SU-DHL-6 (cell line): ENCODE measurements around the gene RXRG.

Experiments
- H2AFZ ChIP-seq: fragments of 200-600 bp; sonication (generic); 2 replicates; pipeline ENCODE4 v1.6.1; 2014; ENCODE audit warnings: low read depth, mild to moderate bottlenecking, moderate library complexity, mixed read lengths, antibody characterized with exemption, low read length; ENCODE audit not compliant: severe bottlenecking
- H3F3A ChIP-seq: fragments of 200-600 bp; shearing (Covaris generic); 2 replicates; pipeline ENCODE4 v1.6.0; 2016; ENCODE audit warnings: antibody characterized with exemption, mild to moderate bottlenecking; ENCODE audit not compliant: insufficient read depth
- H3K27ac ChIP-seq: fragments of 200-600 bp; sonication (generic); 2 replicates; pipeline ENCODE4 v1.5.1; 2016; ENCODE audit warnings: low read depth, mild to moderate bottlenecking, low read length, moderate library complexity, mixed read lengths
- H3K27me3 ChIP-seq: fragments of 200-600 bp; sonication (generic), shearing (Covaris generic); 2 replicates; pipeline ENCODE4 v1.6.0; 2014; ENCODE audit warnings: mild to moderate bottlenecking, low read length
- H3K36me3 ChIP-seq: fragments of 200-600 bp; sonication (generic); 2 replicates; pipeline ENCODE4 v1.6.1; 2014; ENCODE audit warnings: mild to moderate bottlenecking, low read length, mixed read lengths
- H3K4me2 ChIP-seq: fragments of 300-600, 200-600 bp; shearing (Covaris generic), sonication (generic); 2 replicates; pipeline ENCODE4 v1.6.0; 2014; ENCODE audit warnings: low read length, low read depth, mild to moderate bottlenecking; ENCODE audit not compliant: poor library complexity, severe bottlenecking
- H3K4me3 ChIP-seq: fragments of 200-600 bp; sonication (generic); 2 replicates; pipeline ENCODE4 v1.5.1; 2014; ENCODE audit warnings: antibody characterized with exemption, low read length, mild to moderate bottlenecking, mixed read lengths; ENCODE audit not compliant: insufficient read depth, poor library complexity, severe bottlenecking
- H3K79me2 ChIP-seq: fragments of 200-600 bp; sonication (generic); 2 replicates; pipeline ENCODE4 v1.6.1; 2014; ENCODE audit warnings: mild to moderate bottlenecking, low read length, moderate library complexity; ENCODE audit not compliant: insufficient read depth
- H3K9ac ChIP-seq: fragments of 200-600 bp; sonication (generic); 2 replicates; pipeline ENCODE4 v1.7.0; 2014; ENCODE audit warnings: mild to moderate bottlenecking, low read length
- H3K9me2 ChIP-seq: fragments of 200-600 bp; sonication (generic); replicated peaks from 2 replicates; pipeline ENCODE4 v1.6.1; 2014; ENCODE audit warnings: low read length; ENCODE audit not compliant: insufficient read depth
- H3K9me3 ChIP-seq: fragments of 200-600 bp; sonication (generic); 2 replicates; pipeline ENCODE4 v1.6.1; 2014; ENCODE audit warnings: low read length, mixed read lengths; ENCODE audit not compliant: insufficient read depth
- H4K20me1 ChIP-seq: fragments of 200-600 bp; sonication (generic); 2 replicates; pipeline ENCODE4 v1.6.1; 2014; ENCODE audit warnings: low read depth, mild to moderate bottlenecking, antibody characterized with exemption, low read length, moderate library complexity, mixed read lengths
- EZH2phosphoT487 ChIP-seq: fragments of 200-600 bp; sonication (generic), shearing (Covaris generic); conservative IDR thresholded peaks from 2 replicates; pipeline ENCODE4 v1.6.1; 2018; ENCODE audit warnings: mild to moderate bottlenecking, antibody characterized with exemption, low read length, moderate library complexity, mixed read lengths
- TF ChIP-seq, protein P1 (sequence below): fragments of 200-600 bp; sonication (generic); IDR thresholded peaks from one replicate; pipeline ENCODE4 v1.5.1; 2017; ENCODE audit warnings: antibody characterized with exemption, mild to moderate bottlenecking, low read length, moderate library complexity; ENCODE audit not compliant: insufficient read depth, poor library complexity, severe bottlenecking

RXRG gene

GRCh38 chr1:165436994-165437393 lies 7.9 kb downstream of the RXRG start:
- no peaks in the 10 kb centered on the region for H3K9me2 ChIP-seq
- H4K20me1 ChIP-seq, result no peaks in the 10 kb centered on the region
- TF ChIP-seq EZH2phosphoT487, result no peak
- TF ChIP-seq, protein P1, sequence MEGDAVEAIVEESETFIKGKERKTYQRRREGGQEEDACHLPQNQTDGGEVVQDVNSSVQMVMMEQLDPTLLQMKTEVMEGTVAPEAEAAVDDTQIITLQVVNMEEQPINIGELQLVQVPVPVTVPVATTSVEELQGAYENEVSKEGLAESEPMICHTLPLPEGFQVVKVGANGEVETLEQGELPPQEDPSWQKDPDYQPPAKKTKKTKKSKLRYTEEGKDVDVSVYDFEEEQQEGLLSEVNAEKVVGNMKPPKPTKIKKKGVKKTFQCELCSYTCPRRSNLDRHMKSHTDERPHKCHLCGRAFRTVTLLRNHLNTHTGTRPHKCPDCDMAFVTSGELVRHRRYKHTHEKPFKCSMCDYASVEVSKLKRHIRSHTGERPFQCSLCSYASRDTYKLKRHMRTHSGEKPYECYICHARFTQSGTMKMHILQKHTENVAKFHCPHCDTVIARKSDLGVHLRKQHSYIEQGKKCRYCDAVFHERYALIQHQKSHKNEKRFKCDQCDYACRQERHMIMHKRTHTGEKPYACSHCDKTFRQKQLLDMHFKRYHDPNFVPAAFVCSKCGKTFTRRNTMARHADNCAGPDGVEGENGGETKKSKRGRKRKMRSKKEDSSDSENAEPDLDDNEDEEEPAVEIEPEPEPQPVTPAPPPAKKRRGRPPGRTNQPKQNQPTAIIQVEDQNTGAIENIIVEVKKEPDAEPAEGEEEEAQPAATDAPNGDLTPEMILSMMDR, result no peak
- H3K79me2 ChIP-seq, result no peaks in the 10 kb centered on the region
- H3K4me2 ChIP-seq, result no peak overlapping the region
- no peaks in the 10 kb centered on the region for H3K36me3 ChIP-seq
- no peaks in the 10 kb centered on the region for H3K9me3 ChIP-seq
- H3F3A ChIP-seq, result no peaks in the 10 kb centered on the region
- no peak overlapping the region for H3K27ac ChIP-seq
- no peak overlapping the region for H3K4me3 ChIP-seq
- no peak overlapping the region for H2AFZ ChIP-seq
- no peaks in the 10 kb centered on the region for H3K27me3 ChIP-seq
- no peak overlapping the region for H3K9ac ChIP-seq

DNA sequence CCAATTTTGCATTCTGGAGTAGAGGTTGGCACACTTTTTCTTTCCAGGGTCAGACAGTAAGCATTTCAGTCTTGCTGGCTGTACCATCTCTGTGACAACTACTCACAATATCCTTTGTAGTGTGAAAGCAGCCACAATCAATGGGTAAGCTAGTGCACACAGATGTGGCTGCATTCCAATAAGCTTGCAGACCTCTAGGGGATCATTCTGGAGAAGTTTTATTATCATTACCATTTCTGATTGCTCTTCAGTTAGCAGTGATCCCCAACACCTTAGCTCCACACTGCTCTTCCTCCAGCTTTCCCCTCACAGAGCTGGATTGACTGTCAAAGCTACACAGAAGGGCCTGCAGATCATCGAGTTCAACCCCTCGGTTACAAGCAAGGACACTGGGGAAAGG lies 9.1 kb downstream of the RXRG start:
- H3K27me3 ChIP-seq, result no peaks in the 10 kb centered on the region
- TF ChIP-seq EZH2phosphoT487, result no peak
- TF ChIP-seq, protein P1, result no peak

DNA sequence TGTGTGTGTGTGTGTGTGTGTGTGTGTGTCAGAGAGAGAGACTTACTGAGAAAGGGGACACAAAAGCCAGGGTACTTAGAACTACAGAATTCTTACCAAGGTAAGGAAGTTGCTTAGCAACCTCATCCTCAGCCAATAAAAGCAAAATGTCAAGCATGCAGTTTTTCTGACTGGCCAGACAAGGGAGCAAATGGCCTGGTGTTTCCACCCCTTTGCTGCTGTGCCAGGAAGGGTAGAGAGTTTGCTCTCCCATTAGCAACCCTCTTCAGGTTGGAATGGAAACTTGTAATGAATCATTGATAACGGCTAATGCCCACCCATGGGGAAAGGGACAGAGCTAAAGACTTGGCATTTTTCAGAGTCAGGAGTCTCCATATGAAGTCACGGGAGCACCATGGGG lies 10.6 kb downstream of the RXRG start:
- H2AFZ ChIP-seq, result no peak overlapping the region
- H3K9ac ChIP-seq, result no peak overlapping the region
- no peaks in the 10 kb centered on the region for H3K27me3 ChIP-seq
- H3K36me3 ChIP-seq, result no peaks in the 10 kb centered on the region
- H3K27ac ChIP-seq, result no peak overlapping the region
- no peak overlapping the region for H3K4me2 ChIP-seq
- H3K79me2 ChIP-seq, result no peaks in the 10 kb centered on the region
- no peaks in the 10 kb centered on the region for H3K9me2 ChIP-seq
- H4K20me1 ChIP-seq, result no peaks in the 10 kb centered on the region
- no peak overlapping the region for H3K4me3 ChIP-seq
- TF ChIP-seq, protein P1, result no peak
- no peak for TF ChIP-seq EZH2phosphoT487
- H3F3A ChIP-seq, result no peaks in the 10 kb centered on the region
- H3K9me3 ChIP-seq, result no peaks in the 10 kb centered on the region

More for the DNA sequence above, 9.1 kb downstream of the RXRG start:
- no peaks in the 10 kb centered on the region for H4K20me1 ChIP-seq
- H3K79me2 ChIP-seq, result no peaks in the 10 kb centered on the region
- no peaks in the 10 kb centered on the region for H3K36me3 ChIP-seq
- H3K4me3 ChIP-seq, result no peak overlapping the region
- H3F3A ChIP-seq, result no peaks in the 10 kb centered on the region
- H3K9ac ChIP-seq, result no peak overlapping the region
- no peaks in the 10 kb centered on the region for H3K9me2 ChIP-seq
- H3K4me2 ChIP-seq, result no peak overlapping the region
- no peak overlapping the region for H3K27ac ChIP-seq
- no peaks in the 10 kb centered on the region for H3K9me3 ChIP-seq
- no peak overlapping the region for H2AFZ ChIP-seq
